HG03280 (cell line): ENCODE results near the gene ACVR1C.

ENCODE experiments used
- ATAC-seq: cut with Tn5 transposase; IDR thresholded peaks from one replicate; pipeline ENCODE4 v1.9.1; 2021; ENCODE audit warnings: mild to moderate bottlenecking, moderate library complexity; ENCODE audit not compliant: unreplicated experiment

Gene ACVR1C

DNA sequence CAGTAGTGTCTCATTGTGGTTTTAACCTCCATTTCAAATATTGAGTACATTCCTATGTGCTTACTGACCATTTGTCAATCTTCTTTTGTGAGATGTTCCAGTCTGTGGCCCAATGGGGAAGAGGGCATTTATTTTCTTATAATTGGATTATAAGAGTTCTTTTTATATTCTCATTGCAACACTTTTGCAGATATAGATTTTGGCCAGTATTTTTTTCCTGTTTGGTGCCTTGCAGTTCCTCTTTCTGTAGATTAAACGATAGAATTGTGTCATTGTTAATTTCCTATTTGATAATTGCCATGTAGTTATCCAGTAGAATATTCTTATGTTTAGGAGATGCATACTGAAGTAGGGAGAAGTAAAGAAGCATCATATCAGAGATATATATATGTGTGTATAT, 128.3 kb downstream of the ACVR1C start:
- no peak for ATAC-seq

DNA sequence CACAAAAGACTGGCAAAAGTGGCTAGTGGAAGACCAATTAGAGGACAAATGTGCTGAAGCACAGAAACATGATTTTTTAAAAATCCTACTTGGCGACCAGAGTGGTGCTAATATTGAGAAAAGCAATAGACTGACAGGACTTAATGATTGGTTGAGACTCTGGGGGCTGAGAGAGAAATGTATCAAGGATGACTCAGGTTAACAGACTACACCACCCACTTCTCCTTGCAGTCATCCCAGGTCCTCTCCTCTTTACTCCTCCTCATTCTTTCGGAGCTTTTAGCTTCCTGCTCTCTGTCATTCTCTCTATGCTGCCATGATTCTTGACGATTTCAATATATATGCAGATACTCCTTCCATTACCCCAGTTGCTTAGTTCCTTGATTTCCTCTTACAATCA, 130.2 kb downstream of the ACVR1C start:
- no peak for ATAC-seq

GRCh38 chr2:157497638-157498314, 130.9 kb downstream of the ACVR1C start:
- ATAC-seq: peak; percentile 83

DNA sequence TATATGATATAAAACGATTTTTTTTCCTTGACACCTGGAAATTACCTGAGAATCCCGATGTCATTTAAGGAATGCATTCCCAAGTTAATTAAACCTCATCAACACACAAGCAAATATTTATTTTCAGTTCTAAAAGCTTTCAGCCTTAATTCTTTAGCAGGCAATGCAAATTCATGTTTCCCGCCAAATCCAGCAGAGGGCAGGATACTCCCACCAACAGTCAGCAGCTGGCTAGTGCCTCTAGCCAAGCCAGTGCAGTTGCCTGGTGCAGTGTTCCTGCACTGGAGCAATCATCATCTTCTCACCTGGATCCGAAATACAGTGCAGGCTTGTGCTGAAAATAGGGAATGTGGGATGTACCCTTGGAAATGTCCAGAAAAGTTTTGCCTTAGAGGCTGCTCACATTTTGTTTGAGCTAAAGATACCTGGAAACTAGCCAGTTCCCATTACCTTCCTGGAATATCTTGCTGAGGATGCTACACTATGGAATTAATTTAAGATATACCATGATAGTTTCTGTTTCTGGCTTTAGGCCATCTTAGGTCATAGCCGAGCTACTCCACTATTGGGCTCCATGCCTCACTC, 136.4 kb downstream of the ACVR1C start:
- peak; percentile 93 for ATAC-seq

DNA sequence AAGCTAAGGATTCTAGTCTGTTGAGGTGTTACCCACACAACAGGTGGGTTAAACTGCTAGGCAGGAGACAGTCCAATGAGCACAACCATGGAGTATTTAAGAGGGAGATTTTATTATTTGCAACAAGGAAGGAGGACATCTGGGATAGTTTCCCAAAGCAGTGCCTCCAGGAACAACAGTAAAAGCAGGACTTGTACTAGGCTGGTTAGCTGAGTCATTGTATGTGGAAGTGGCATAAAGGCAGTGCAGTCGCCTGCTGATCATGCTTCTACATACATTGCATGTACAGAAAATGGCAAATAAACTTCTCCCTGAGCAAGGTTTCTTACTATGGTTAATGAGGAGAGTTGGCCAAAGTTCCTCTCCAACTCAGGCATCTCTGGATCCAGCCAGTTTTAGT, 138.7 kb downstream of the ACVR1C start:
- no peak for ATAC-seq

DNA sequence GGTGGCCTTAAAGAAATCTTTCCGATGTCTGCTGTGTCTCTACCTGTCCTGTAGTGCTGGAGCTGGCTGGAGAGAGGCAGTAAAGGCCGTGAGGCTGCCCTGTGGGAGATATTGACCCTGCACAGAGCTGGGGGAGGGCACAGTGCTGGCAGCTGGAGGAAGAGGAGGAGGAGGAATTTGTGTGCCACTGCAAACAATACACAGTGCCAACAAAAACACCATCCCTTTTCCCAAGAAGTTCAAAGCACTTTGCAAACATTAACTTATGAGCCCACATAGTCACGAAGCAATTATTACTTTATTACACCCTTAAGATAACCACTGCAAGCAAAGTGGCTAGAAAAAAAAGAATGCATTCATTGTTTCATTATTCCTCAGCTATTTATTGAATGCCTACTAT, 139.8 kb downstream of the ACVR1C start:
- no peak for ATAC-seq

DNA sequence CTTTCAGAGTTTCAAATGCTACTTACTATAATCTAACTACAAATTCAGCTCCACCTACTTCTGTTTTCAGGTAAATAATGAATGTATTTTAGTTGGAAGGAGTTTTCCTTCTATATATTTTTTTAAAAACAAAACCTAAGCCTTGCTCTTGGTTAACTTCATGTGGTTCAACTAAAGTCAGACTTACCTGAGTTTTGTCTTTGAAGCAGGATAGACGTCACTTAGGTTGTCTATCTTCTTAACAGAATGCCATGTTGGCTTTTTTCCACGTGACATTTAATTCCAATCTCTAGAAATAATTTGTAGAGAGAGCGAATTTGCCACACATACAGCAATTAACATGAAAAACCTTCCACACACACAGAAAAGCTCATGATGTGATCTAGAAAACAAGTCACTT, 140.9 kb downstream of the ACVR1C start:
- no peak for ATAC-seq

- ATAC-seq: no peak
These were observed 141.4 kb downstream of the ACVR1C start for GRCh38 chr2:157487271-157487610.

DNA sequence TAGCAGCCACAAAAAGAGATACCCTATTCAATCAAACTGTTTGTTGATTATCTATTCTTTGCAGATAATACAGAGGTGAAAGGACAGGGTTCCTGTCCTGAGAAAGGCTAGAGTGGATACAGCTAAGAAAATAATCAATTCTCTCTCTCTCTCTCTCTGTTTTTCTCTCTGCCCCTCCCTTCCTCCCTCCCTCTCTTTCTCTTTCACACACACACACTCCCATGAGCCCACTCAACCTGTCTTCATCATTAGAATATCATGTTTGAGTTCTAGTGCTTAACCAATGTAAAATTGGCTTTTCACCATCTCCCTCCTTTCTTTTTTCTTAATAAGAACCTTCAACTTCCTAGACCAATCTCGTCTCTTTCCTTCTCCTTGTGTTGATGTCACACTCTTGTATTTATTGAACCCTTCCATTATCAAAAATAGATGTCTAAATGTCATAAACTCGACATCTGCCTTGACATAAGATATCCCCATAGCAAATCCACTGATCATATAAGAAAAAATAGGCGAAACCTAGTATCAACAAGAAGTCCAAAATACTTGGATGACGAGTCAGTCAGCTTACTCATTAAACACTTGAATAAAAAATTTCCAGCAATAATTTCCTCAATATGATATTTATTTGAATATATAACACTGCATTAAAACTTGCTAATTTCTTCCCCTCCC, 141.9 kb downstream of the ACVR1C start:
- ATAC-seq: no peak

DNA sequence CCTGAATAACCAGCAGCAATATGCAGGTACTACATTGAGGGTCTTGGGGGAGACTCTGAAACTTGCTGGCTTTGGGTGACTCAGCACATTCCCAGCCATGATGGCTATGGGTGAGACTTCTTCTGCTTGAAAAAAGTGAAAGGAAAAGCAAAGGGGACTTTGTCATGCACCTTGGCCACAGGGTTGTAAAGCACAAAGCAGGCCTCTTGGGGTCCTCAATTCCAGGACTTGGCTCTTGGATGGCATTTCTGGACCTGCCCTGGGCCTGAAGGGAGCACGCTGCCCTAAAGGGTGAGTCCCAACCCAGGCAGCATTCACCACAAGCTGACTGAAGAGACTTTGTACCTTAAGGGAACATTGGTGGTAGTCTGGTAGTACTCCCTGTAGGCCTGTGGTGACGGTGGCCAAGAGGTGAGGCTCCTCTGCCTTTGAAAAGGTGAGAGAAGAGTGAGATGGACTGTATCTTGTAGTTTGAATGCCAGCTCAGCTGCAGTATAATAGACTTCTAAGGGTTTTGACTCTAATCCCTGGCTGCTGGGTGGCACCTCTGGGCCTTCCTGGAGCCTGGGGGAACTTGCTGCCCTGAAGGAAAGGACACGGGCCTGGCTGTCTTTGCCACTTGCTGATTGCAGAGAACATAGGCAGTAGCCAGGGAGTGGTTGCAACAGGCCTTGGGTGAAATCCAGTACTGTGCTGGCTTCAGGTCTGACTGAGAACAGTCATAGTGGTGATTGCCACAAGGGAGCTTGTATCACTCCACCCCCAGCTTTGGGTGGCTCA, 148.3 kb downstream of the ACVR1C start:
- peak; percentile 63 for ATAC-seq

- ATAC-seq: peak; percentile 49
These were observed 149.3 kb downstream of the ACVR1C start for GRCh38 chr2:157479081-157480027.

DNA sequence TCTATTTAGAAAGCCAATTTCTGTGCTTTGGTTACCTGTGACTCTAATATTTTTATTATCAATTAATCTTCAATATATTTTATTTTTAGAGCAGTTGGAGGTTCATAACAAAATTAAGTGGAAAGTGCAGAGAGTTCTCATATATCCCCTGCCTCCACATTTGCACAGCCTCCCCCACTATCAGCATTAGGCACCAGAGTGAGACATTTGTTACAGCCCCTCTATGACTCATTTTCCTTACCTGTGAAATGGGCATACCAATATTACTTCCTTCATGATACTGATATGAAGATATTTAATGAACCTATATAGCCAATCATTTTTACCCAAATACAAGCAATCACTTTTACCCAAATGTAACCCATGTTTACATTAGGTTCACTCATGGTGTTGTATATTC, 150.7 kb downstream of the ACVR1C start:
- no peak for ATAC-seq

DNA sequence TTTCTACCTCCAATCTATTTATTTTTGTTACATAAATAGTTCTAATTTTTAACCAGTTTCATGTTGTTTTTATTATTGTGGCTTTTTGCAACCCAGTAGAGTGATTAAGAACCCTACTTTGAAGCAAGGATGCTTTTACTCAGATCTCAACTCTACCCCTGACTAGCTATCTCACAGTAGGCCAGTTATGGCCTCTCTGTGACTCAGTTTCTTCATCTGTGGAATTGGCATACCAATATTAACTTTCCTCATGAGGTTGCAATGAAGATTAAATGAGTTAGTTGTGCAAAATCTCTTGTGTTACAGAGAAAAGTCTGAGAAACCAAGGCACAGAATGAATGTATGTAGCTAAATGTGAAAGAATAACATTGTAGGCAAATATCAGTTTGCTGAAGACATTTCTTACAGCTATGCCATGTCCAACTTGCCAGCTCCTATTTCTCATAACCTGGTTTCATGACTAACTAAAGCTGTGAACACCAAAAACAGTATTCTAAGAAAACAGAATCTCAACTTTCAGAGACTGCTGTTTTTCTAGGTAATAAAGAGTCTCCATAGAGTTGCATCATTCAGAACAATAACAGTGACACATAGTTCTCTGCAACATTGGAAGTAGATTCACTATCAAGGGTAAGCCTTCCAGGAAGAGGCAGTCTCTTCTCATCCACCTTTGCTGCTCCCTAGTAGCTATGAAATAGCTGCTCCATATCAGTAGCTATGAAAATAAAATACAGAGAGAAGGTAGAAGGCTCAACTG, 151.5 kb downstream of the ACVR1C start:
- peak; percentile 30 for ATAC-seq
